Endothelial cell (in vitro differentiated cells): ENCODE data around the gene ETV6. TPM values are rescaled to one million over a fixed set of nuclear protein-coding genes. Genes with fewer than 3 reads are reported as not detected.
A peak's percentile ranks its signal among the peaks of the same experiment; 100 is the strongest.

ENCODE experiments used
- DNase-seq: peaks from one replicate; pipeline ENCODE4 v3.0.0; 2021; ENCODE audit warnings: low spot score
- H3K27ac Mint-ChIP-seq: one replicate; pipeline ENCODE4 v1.8.0; 2021; ENCODE audit warnings: mixed read lengths, inconsistent platforms; ENCODE audit not compliant: unreplicated experiment
- H3K27me3 Mint-ChIP-seq: one replicate; pipeline ENCODE4 v1.8.0; 2021; ENCODE audit warnings: mild to moderate bottlenecking, moderate library complexity, mixed read lengths, inconsistent platforms; ENCODE audit not compliant: unreplicated experiment
- H3K36me3 Mint-ChIP-seq: one replicate; pipeline ENCODE4 v1.8.0; 2021; ENCODE audit warnings: mild to moderate bottlenecking, low read depth, mixed read lengths, inconsistent platforms; ENCODE audit not compliant: unreplicated experiment
- H3K4me1 Mint-ChIP-seq: one replicate; pipeline ENCODE4 v1.8.0; 2021; ENCODE audit warnings: mild to moderate bottlenecking, mixed read lengths, inconsistent platforms; ENCODE audit not compliant: unreplicated experiment
- H3K4me3 Mint-ChIP-seq: one replicate; pipeline ENCODE4 v1.8.0; 2021; ENCODE audit warnings: mild to moderate bottlenecking, mixed read lengths, inconsistent platforms; ENCODE audit not compliant: unreplicated experiment
- H3K9me3 Mint-ChIP-seq: one replicate; pipeline ENCODE4 v1.8.0; 2021; ENCODE audit warnings: mixed read lengths, inconsistent platforms; ENCODE audit not compliant: unreplicated experiment
- total RNA-seq: library from RNA; stranded (reverse); fragmentation: NEBNext Ultra II Directional; extraction: Animal tissue kit (Norgen Biotek cat#: 25700); gene quantifications from one replicate; pipeline ENCODE4 v1.2.1, GENCODE V29; 2021; ENCODE audit not compliant: unreplicated experiment
- TF ChIP-seq, protein P1 (sequence below): fragments of 200-600 bp; sonication (generic); IDR thresholded peaks from one replicate; pipeline ENCODE4 v1.5.0; 2021; ENCODE audit warnings: antibody characterized with exemption; ENCODE audit not compliant: unreplicated experiment

Gene ETV6
- total RNA-seq, 1 donor from 2014 or later = 98.7 TPM

DNA sequence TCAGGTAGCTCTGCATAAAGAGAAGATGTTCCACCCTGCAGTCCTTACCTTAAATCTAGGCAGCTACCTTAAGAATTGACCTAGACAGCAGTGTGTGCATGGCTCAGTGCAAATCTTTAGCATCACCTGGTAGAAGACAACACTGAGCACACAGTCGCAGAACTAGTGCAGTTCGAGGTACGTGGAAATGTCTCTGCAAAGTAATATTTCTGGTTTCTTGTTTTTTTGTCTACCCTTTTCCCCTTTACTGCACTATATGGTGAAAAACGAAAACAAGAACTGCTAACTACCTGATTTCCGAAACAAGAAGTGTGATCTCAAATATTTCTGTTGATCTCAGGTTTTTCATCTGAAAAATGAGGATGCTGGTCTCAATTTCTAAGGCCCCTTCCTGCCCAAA, 82.5 kb downstream of the ETV6 start:
- H3K27ac Mint-ChIP-seq = no peak overlapping the region
- peaks cover 4% of the 10 kb centered on the region for H3K27me3 Mint-ChIP-seq
- no peak for DNase-seq
- peaks cover 57% of the 10 kb centered on the region for H3K4me1 Mint-ChIP-seq
- H3K9me3 Mint-ChIP-seq = no peaks in the 10 kb centered on the region
- H3K4me3 Mint-ChIP-seq = no peak overlapping the region
- TF ChIP-seq, protein P1, sequence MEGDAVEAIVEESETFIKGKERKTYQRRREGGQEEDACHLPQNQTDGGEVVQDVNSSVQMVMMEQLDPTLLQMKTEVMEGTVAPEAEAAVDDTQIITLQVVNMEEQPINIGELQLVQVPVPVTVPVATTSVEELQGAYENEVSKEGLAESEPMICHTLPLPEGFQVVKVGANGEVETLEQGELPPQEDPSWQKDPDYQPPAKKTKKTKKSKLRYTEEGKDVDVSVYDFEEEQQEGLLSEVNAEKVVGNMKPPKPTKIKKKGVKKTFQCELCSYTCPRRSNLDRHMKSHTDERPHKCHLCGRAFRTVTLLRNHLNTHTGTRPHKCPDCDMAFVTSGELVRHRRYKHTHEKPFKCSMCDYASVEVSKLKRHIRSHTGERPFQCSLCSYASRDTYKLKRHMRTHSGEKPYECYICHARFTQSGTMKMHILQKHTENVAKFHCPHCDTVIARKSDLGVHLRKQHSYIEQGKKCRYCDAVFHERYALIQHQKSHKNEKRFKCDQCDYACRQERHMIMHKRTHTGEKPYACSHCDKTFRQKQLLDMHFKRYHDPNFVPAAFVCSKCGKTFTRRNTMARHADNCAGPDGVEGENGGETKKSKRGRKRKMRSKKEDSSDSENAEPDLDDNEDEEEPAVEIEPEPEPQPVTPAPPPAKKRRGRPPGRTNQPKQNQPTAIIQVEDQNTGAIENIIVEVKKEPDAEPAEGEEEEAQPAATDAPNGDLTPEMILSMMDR = no peak
- peaks cover 15% of the 10 kb centered on the region for H3K36me3 Mint-ChIP-seq

DNA sequence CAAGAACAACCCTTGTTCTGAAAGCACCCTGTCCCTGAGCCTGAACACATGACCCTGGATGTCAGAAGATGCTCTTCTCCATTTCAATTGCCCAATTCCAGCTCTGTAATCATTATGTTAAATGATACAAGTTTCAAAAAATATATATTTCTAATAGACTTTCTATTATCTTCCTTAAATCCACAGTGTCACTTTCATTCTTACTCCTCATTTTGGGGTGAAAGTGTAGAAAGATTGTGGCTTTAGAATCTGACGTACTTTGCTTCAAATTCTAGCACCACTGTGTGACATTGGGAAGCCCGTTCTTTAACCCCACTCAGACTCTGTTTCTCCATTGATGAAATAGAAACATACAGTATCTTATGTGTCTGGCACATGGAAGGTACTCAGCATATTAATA, 83.2 kb downstream of the ETV6 start:
- H3K9me3 Mint-ChIP-seq = no peaks in the 10 kb centered on the region
- no peak overlapping the region for H3K4me3 Mint-ChIP-seq
- peaks cover 59% of the 10 kb centered on the region for H3K4me1 Mint-ChIP-seq
- peaks cover 13% of the 10 kb centered on the region for H3K36me3 Mint-ChIP-seq
- H3K27me3 Mint-ChIP-seq = peaks cover 4% of the 10 kb centered on the region
- no peak for DNase-seq
- peak overlapping the region; percentile 42 for H3K27ac Mint-ChIP-seq
- TF ChIP-seq, protein P1 = no peak

DNA sequence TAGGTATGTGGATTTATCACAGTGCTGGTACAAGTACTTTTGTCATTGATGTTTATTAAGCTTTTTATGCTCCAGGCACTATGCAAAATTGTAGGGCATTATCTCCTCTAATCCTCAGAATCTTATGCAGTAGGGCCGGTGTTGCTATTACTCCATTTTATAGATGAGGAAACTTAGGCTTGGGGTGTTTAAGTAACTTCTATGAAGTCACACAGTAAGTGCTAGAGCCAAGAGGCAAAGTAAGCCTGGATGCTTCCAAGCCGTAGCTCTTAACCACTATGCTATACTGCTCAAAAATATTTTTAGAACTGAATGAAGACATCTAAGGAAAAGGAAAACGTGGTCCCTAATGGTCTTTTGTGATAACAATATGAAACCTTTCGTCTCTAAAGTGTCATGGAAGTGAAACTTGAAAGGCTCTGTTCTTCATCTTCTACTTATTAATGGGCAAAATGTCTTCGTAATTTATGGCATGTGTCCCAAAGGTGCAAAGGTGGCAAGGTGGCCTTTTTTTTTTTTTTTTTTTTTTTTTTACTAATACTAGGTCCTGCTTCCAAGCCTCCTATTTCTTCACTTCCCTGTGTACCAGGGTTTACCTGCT, 85.2 kb downstream of the ETV6 start:
- Mint-ChIP-seq H3K27ac (no peak overlapping the region), H3K9me3 (no peaks in the 10 kb centered on the region), H3K27me3 (peaks cover 4% of the 10 kb centered on the region), H3K36me3 (peaks cover 21% of the 10 kb centered on the region), H3K4me1 (peaks cover 71% of the 10 kb centered on the region), H3K4me3 (no peak overlapping the region)
- DNase-seq = no peak
- TF ChIP-seq, protein P1 = no peak

DNA sequence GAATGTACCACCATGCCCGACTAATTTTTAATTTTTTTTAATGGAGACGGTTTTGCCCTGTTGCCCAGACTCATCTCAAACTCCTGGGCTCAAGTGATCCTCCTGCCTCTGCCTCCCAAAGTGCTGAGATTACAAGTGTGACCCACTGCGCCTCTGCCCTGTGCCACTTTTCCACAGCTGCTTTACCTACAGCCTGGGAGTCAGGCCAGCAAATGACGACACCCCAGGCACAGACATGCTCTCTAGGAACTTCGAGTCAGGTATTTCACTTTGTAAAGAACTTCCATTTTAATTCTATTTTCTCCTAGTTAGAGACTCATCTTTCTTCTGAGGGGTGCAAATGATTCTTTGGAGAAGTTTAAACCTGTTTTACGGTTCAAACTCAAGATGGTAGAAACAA, 89.0 kb downstream of the ETV6 start:
- Mint-ChIP-seq H3K27ac (no peak overlapping the region), H3K27me3 (peaks cover 4% of the 10 kb centered on the region)

DNA sequence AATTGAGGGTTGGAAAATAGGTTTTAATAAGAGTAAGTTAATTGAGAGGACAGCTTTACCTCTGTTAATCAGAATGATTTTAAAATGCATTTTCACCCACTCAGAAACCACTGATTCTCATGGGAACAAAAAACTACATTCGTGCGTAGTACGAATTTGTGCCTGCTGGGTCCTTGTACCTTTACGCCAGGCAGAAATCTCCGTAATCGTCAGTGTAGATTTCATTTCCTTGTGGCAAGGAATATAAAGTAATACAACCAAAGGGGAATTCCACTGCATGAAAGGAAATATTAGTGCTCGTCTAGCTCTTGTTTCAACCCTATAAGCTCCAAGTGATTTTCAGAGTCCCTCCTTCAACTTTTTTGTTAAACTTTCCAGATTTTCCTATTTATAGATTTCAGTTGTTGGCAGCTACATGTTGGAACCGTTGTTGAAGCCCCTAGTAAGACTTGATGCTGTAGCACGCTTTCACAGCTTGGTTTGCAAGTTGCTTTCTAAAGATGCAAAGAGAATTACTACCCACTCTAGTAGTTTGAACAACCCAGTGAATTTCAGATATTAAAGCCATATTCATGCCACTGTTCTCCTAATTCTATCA, 90.6 kb downstream of the ETV6 start:
- no peak for DNase-seq
- no peaks in the 10 kb centered on the region for H3K9me3 Mint-ChIP-seq
- H3K4me3 Mint-ChIP-seq = no peak overlapping the region
- peaks cover 4% of the 10 kb centered on the region for H3K27me3 Mint-ChIP-seq
- H3K36me3 Mint-ChIP-seq = peaks cover 31% of the 10 kb centered on the region
- no peak overlapping the region for H3K27ac Mint-ChIP-seq
- peaks cover 74% of the 10 kb centered on the region for H3K4me1 Mint-ChIP-seq
- TF ChIP-seq, protein P1 = no peak

More for the DNA sequence above, 89.0 kb downstream of the ETV6 start:
- no peaks in the 10 kb centered on the region for H3K9me3 Mint-ChIP-seq
- TF ChIP-seq, protein P1 = no peak
- H3K4me3 Mint-ChIP-seq = peak overlapping the region; percentile 33
- H3K4me1 Mint-ChIP-seq = peaks cover 65% of the 10 kb centered on the region
- H3K36me3 Mint-ChIP-seq = peaks cover 19% of the 10 kb centered on the region
- no peak for DNase-seq
